Measurements from ENCODE around the gene ATE1.

ATE1 gene

GRCh38 chr10:121694966-121695643 is 232.7 kb downstream of the ATE1 start:
- DNase-seq (ENCODE audit: low read depth): no peak
- no peak for TF ChIP-seq CTCF (conservative IDR thresholded peaks at IDR 0.05; ENCODE audit: low read depth, low read length)
- H3K4me3 ChIP-seq (ENCODE audit: low read length): no peak overlapping the region

GRCh38 chr10:121694327-121694965 is 233.4 kb downstream of the ATE1 start:
- no peak overlapping the region for H3K4me3 ChIP-seq (ENCODE audit: low read length)
- no peak for DNase-seq (ENCODE audit: low read depth)
- no peak for TF ChIP-seq CTCF (conservative IDR thresholded peaks at IDR 0.05; ENCODE audit: low read depth, low read length)

GRCh38 chr10:121692626-121693025 is 235.2 kb downstream of the ATE1 start:
- DNase-seq (ENCODE audit: low read depth): no peak
- no peak for TF ChIP-seq CTCF (conservative IDR thresholded peaks at IDR 0.05; ENCODE audit: low read depth, low read length)
- no peak overlapping the region for H3K4me3 ChIP-seq (ENCODE audit: low read length)

GRCh38 chr10:121690970-121691369 is 236.9 kb downstream of the ATE1 start:
- no peak overlapping the region for H3K4me3 ChIP-seq (ENCODE audit: low read length)
- TF ChIP-seq CTCF (conservative IDR thresholded peaks at IDR 0.05; ENCODE audit: low read depth, low read length): no peak
- no peak for DNase-seq (ENCODE audit: low read depth)

Measured in retinal pigment epithelial cell (primary cell).